Uterus (tissue), 2 donors: Measurements from ENCODE around the gene VAMP8.

Experiments used
- CTCF ChIP-seq, 4 experiments: fragments of 200-600 bp in 2 of 4; fragments of 450-650 bp in 2 of 4; sonication (generic) in 2 of 4; IDR thresholded peaks; one replicate each; pipeline ENCODE4 v1.5.1; 2016 to 2019; ENCODE audit warnings: antibody characterized with exemption in 4 of 4, mild to moderate bottlenecking in 2 of 4, moderate library complexity in 1 of 4
- POLR2A ChIP-seq, 2 donors: fragments of 450-650 bp; IDR thresholded peaks; one replicate each; pipeline ENCODE4 v1.6.1; 2016; ENCODE audit warnings: antibody characterized with exemption in 2 of 2, mild to moderate bottlenecking in 1 of 2, moderate library complexity in 1 of 2

- TF ChIP-seq CTCF (IDR thresholded peaks at IDR 0.05) = no peak
- peak; percentile 69 to 86 for TF ChIP-seq POLR2A (IDR thresholded peaks at IDR 0.05)
These were observed 18.1 kb downstream of the VAMP8 start, which contains the start of gene RNF181 for GRCh38 chr2:85595301-85596025.
